Measurements from ENCODE around the gene EIF2B2. TPM values are rescaled to one million over a fixed set of nuclear protein-coding genes. Genes with fewer than 3 reads are reported as not detected.

Gene EIF2B2
- total RNA-seq, 1 experiment from 2014 or later: 139 TPM

DNA sequence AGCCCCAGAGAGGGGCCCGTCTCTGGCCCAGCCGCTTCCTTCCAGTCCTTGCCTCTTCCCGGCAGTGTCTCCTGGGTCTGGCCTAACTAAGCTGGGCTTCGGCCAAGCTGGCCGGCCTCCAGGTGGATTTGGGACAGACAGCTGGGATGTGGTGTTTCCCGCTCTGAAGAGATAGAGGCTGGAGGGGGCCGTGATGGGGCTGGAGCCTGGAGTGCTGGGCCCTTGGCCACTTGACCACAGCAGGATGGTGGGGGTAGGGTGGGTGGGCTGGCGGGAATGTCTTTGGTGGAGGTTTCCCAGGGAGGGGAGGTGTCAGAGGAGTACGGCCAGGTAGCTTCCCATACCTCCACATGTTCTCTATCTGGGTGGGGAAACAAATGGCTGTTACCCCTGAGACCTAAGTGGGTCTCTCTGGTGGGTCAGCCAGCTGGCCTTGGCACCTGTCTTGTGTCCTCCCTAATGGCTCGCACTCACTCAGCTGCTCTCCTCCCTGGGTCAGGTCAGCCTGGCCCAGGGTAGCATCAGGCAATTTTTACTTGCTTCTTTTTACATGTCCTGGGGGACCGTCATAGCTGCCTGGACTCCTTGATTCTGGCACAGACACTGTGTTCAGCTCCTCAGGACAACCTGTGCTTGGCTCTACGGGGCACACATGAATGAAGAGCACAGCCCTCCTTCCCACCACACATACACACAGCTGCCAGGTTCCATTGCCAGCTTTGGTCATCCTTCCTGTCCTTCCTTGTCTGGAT, 27.5 kb upstream of the EIF2B2 start:
- no peak for DNase-seq
- H3K4me1 ChIP-seq (replicated peaks; ENCODE audit: insufficient read depth): peaks cover 27% of the 10 kb centered on the region
- no peak overlapping the region for H3K4me2 ChIP-seq
- H3K27me3 ChIP-seq (ENCODE audit: insufficient read depth, low read depth): no peaks in the 10 kb centered on the region
- intact Hi-C loops (cut with micrococcal nuclease; ENCODE audit: unreplicated experiment): no loop called here
- POLR2A ChIA-PET (ENCODE audit: unreplicated experiment): interaction anchor here (0.5 to 0.9 kb wide), 2 partner anchors 30 to 74 kb away, joined by 3 to 6 read pairs; no protein-coding TSS in a partner anchor
- no peak overlapping the region for H3K27ac ChIP-seq
- no peak overlapping the region for H3K4me3 ChIP-seq
- no peaks in the 10 kb centered on the region for H4K20me1 ChIP-seq (ENCODE audit: insufficient read depth)
- CTCF ChIA-PET: interaction anchor here (0.6 to 0.8 kb wide), 2 partner anchors 11 to 324 kb away, joined by 3 read pairs; no protein-coding TSS in a partner anchor
- H3K79me2 ChIP-seq (ENCODE audit: low read depth): no peaks in the 10 kb centered on the region
- TF ChIP-seq EZH2 (IDR thresholded peaks at IDR 0.05; ENCODE audit: low read depth): no peak
- TF ChIP-seq, protein P1, sequence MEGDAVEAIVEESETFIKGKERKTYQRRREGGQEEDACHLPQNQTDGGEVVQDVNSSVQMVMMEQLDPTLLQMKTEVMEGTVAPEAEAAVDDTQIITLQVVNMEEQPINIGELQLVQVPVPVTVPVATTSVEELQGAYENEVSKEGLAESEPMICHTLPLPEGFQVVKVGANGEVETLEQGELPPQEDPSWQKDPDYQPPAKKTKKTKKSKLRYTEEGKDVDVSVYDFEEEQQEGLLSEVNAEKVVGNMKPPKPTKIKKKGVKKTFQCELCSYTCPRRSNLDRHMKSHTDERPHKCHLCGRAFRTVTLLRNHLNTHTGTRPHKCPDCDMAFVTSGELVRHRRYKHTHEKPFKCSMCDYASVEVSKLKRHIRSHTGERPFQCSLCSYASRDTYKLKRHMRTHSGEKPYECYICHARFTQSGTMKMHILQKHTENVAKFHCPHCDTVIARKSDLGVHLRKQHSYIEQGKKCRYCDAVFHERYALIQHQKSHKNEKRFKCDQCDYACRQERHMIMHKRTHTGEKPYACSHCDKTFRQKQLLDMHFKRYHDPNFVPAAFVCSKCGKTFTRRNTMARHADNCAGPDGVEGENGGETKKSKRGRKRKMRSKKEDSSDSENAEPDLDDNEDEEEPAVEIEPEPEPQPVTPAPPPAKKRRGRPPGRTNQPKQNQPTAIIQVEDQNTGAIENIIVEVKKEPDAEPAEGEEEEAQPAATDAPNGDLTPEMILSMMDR (conservative IDR thresholded peaks at IDR 0.05): no peak
- peaks cover 8% of the 10 kb centered on the region; the same call in 1 of the 2 replicates for H3F3A ChIP-seq (ENCODE audit: insufficient read depth, low read depth)
- H3K36me3 ChIP-seq (ENCODE audit: low read depth): no peaks in the 10 kb centered on the region
- no TSS peak for BruUV-seq (replicated peaks)
- H3K9me3 ChIP-seq (ENCODE audit: insufficient read depth, low read depth): no peaks in the 10 kb centered on the region
- H2AFZ ChIP-seq: no peak overlapping the region
- no peaks in the 10 kb centered on the region for H3K9me2 ChIP-seq (ENCODE audit: insufficient read depth)

DNA sequence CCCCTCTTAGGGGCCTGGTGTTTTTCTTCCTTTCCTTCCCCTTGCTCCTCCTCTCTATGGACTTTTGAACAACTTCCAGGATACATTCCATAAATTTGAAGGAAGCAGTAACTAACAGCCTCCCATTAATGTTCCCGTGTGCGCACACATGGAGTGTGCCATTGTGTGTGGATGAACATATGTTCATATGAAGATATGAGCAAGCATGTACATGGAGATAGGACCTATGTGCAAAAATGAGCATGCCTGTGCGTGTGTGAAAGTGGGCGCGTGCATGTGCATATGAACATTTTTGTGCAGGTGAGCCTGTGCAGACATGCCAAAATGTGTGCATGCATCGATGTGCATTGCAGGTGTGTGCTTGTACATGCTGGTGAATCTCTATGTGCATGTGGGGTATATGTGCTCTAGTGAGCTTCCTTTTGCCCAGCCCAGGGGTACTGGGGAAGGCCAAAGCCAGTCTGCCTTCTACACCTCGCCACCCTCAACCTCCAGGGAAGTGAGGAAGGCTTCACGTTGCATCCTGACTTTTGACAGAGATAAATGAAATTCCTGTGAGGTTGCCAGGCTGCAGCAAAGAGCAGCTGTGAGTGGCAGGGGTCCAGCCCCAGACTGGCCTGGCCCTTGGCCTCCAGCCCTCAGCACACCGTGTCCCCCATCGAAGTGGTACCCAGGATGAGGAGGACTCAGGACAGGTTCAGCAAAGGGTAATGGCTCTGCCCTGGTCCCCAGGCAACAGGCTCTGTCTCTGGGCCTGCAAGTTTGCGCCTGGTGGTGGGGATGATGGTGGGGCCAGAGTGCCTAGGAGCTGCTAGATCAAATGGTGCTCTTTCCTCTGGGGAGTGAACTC, 26.2 kb upstream of the EIF2B2 start:
- no peaks in the 10 kb centered on the region for H3K27me3 ChIP-seq (ENCODE audit: insufficient read depth, low read depth)
- ChIA-PET CTCF (no interaction called here), POLR2A (ENCODE audit: unreplicated experiment) (interaction anchor here (0.6 to 0.9 kb wide), 3 partner anchors 29 to 533 kb away, joined by 3 to 6 read pairs (median 5); partner anchors contain the start of gene ZC2HC1C)
- no TSS peak for BruUV-seq (replicated peaks)
- no peaks in the 10 kb centered on the region for H3K79me2 ChIP-seq (ENCODE audit: low read depth)
- no peaks in the 10 kb centered on the region for H4K20me1 ChIP-seq (ENCODE audit: insufficient read depth)
- DNase-seq: no peak
- TF ChIP-seq EZH2 (IDR thresholded peaks at IDR 0.05; ENCODE audit: low read depth): no peak
- TF ChIP-seq, protein P1 (conservative IDR thresholded peaks at IDR 0.05): no peak
- H3F3A ChIP-seq (ENCODE audit: insufficient read depth, low read depth): peaks cover 8% of the 10 kb centered on the region; the same call in 1 of the 2 replicates
- peaks cover 27% of the 10 kb centered on the region for H3K4me1 ChIP-seq (replicated peaks; ENCODE audit: insufficient read depth)
- no peak overlapping the region for H3K4me2 ChIP-seq
- H3K4me3 ChIP-seq: no peak overlapping the region
- H3K9me3 ChIP-seq (ENCODE audit: insufficient read depth, low read depth): no peaks in the 10 kb centered on the region
- no peak overlapping the region for H3K27ac ChIP-seq
- intact Hi-C loops (cut with micrococcal nuclease; ENCODE audit: unreplicated experiment): no loop called here
- H2AFZ ChIP-seq: no peak overlapping the region
- H3K36me3 ChIP-seq (ENCODE audit: low read depth): no peaks in the 10 kb centered on the region
- no peaks in the 10 kb centered on the region for H3K9me2 ChIP-seq (ENCODE audit: insufficient read depth)

DNA sequence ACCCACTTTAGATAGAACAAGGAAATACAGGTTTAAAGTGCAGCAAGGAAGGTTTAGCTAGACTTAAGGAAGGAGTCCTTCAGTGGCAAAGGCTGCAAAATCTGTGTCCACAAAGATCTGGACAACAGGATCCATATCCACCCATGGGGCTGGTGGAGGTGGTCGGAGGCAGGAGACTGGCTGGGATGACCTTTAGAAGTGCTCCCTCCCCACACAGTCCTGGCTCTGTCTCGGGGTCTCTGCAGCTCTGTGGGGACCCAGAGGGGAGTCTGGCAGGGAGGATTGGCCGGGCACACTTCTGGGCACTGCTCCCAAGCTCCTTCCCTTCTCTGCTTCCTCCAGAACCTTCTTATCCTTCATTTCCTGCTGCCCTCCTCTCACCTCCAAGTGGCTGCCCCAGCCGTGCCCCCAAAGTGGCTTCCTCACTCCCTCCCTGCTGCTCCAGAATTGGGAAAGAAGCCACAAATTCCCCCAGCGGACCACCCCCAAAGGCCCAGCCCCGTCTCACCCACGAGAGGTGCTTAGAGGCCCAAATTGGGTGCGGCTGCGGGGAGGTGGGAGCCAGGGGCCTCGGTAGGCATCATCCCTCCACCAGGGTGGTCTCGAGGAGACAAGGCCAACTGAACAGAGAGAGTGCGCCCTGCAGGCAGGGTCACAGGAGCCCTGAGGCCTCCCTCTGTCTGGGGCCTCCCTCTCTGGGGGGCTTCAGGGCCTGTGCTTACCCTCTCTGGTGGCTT, 25.4 kb upstream of the EIF2B2 start:
- intact Hi-C loops (cut with micrococcal nuclease; ENCODE audit: unreplicated experiment): no loop called here
- Histone ChIP-seq H3F3A (ENCODE audit: insufficient read depth, low read depth) (peaks cover 8% of the 10 kb centered on the region; the same call in 1 of the 2 replicates), H3K27me3 (ENCODE audit: insufficient read depth, low read depth) (no peaks in the 10 kb centered on the region), H3K4me1 (replicated peaks; ENCODE audit: insufficient read depth) (peaks cover 27% of the 10 kb centered on the region), H3K4me2 (no peak overlapping the region), H2AFZ (no peak overlapping the region), H3K9me3 (ENCODE audit: insufficient read depth, low read depth) (no peaks in the 10 kb centered on the region), H3K9me2 (ENCODE audit: insufficient read depth) (no peaks in the 10 kb centered on the region), H3K36me3 (ENCODE audit: low read depth) (no peaks in the 10 kb centered on the region), H4K20me1 (ENCODE audit: insufficient read depth) (no peaks in the 10 kb centered on the region), H3K79me2 (ENCODE audit: low read depth) (no peaks in the 10 kb centered on the region), H3K4me3 (no peak overlapping the region), H3K27ac (no peak overlapping the region)
- ChIA-PET CTCF (no interaction called here), POLR2A (ENCODE audit: unreplicated experiment) (interaction anchor here (0.6 kb wide), 1 partner anchor 532 kb away, joined by 5 read pairs; no protein-coding TSS in a partner anchor)
- no peak for DNase-seq
- no TSS peak for BruUV-seq (replicated peaks)
- TF ChIP-seq, protein P1 (conservative IDR thresholded peaks at IDR 0.05): no peak
- TF ChIP-seq EZH2 (IDR thresholded peaks at IDR 0.05; ENCODE audit: low read depth): no peak

Data from PC-9 (cell line).